ENCODE data around the gene TMTC2.

DNA sequence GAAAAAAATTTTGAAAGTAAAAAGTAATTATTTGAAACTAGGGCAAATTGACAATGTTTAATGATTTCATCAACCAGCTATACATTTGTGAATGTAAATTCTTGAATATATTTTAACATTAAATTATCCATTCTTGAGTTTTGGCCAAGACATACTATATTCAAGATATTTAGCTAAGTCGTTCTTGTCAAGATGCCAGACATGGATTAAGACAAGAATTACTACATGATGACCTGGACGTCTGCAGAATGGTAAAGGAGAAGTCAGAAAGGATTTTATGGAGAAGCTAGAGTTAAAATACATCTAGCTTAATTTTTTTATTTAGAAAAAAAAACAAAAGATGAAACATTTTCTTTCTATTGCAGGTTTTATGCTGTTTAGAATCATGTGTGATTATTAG lies 255.8 kb downstream of the TMTC2 start:
- TF ChIP-seq, protein P1, sequence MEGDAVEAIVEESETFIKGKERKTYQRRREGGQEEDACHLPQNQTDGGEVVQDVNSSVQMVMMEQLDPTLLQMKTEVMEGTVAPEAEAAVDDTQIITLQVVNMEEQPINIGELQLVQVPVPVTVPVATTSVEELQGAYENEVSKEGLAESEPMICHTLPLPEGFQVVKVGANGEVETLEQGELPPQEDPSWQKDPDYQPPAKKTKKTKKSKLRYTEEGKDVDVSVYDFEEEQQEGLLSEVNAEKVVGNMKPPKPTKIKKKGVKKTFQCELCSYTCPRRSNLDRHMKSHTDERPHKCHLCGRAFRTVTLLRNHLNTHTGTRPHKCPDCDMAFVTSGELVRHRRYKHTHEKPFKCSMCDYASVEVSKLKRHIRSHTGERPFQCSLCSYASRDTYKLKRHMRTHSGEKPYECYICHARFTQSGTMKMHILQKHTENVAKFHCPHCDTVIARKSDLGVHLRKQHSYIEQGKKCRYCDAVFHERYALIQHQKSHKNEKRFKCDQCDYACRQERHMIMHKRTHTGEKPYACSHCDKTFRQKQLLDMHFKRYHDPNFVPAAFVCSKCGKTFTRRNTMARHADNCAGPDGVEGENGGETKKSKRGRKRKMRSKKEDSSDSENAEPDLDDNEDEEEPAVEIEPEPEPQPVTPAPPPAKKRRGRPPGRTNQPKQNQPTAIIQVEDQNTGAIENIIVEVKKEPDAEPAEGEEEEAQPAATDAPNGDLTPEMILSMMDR (IDR thresholded peaks at IDR 0.05): no peak
- no peak for TF ChIP-seq POLR2A (IDR thresholded peaks at IDR 0.05)
